Duodenal mucosa (tissue), 2 donors: ENCODE results near the gene FAM163A.
"Not testable (repeated sequence)": the region's sequence is repeated elsewhere in the genome, so short reads cannot be mapped to it uniquely, and the experiment has no call there.

Experiments
- H3K27ac ChIP-seq: one replicate; pipeline ENCODE4 v1.7.0; 2013; ENCODE audit warnings: low read depth, low read length
- H3K27me3 ChIP-seq, 2 donors: one replicate each; pipeline ENCODE4 v1.7.0; 2013; ENCODE audit warnings: low read length in 2 of 2, control low read depth in 1 of 2; ENCODE audit not compliant: insufficient read depth in 2 of 2, control insufficient read depth in 1 of 2
- H3K36me3 ChIP-seq, 2 donors: one replicate each; pipeline ENCODE4 v1.7.0; 2013; ENCODE audit warnings: low read length in 2 of 2, control low read depth in 1 of 2; ENCODE audit not compliant: insufficient read depth in 2 of 2, control insufficient read depth in 1 of 2
- H3K4me1 ChIP-seq, 2 donors: one replicate each; pipeline ENCODE4 v1.7.0; 2013; ENCODE audit warnings: low read length in 2 of 2, control low read depth in 1 of 2; ENCODE audit not compliant: insufficient read depth in 2 of 2, control insufficient read depth in 1 of 2
- H3K4me3 ChIP-seq, 2 donors: one replicate each; pipeline ENCODE4 v1.7.0; 2013; ENCODE audit warnings: low read length in 2 of 2, low read depth in 1 of 2
- H3K9ac ChIP-seq, 2 donors: one replicate each; pipeline ENCODE4 v1.7.0; 2013; ENCODE audit warnings: low read length in 2 of 2, low read depth in 1 of 2
- H3K9me3 ChIP-seq, 2 donors: one replicate each; pipeline ENCODE4 v1.7.0; 2013; ENCODE audit warnings: low read length in 2 of 2, control low read depth in 1 of 2; ENCODE audit not compliant: control insufficient read depth in 1 of 2

FAM163A gene

GRCh38 chr1:179803918-179804317 is 60.8 kb downstream of the FAM163A start:
- H3K9me3 ChIP-seq = no peaks in the 10 kb centered on the region
- H3K27ac ChIP-seq = no peak overlapping the region
- no peaks in the 10 kb centered on the region for H3K27me3 ChIP-seq
- H3K4me1 ChIP-seq = peaks cover 0 to 10% of the 10 kb centered on the region in 2 donors
- no peak overlapping the region for H3K9ac ChIP-seq
- H3K4me3 ChIP-seq = no peak overlapping the region
- H3K36me3 ChIP-seq = no peaks in the 10 kb centered on the region

- not testable (repeated sequence) for H3K9me3 ChIP-seq, H3K36me3 ChIP-seq, H3K27ac ChIP-seq
Measured at GRCh38 chr1:179804417-179804816, 61.3 kb downstream of the FAM163A start.

DNA sequence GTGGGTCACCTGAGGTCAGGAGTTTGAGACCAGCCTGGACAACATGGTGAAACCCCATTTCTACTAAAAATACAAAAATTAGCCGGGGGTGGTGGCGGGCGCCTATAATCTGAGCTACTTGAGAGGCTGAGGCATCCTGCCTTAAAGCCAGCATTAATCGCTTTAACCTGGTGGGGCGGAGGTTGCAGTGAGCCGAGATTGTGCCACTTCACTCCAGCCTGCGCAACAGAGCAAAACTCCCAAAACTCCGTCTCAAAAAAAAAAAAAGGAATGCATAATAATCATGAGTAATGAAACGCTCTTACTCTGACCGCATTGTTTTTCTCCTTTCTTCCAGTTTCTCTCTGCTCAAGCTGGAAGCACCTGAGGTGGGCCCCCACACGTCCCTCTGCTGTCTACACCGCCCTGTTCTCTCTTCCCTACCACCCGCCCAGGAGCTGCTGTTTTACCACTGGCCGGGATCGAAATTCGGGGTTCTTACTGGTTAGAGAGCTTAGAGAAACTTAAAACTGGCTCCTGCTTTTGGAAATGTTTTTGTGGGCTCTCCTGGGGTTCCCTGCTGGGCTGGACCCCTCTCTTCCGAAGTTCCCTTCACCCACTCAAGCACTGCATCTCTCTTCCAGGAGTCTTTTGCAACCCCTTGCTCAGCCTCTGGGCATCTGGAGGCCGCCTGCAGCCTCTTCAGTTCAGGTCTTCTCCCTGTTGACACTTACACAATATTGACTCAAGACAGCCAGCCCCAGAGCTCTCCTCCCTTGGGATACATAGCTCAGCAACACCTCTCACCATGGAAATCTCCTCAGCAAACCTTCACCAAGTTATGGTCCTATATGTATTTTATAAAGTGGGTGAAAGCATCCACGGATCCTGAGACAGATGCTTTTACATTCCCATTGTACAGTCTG is 62.5 kb downstream of the FAM163A start:
- Histone ChIP-seq H3K4me3 (no peak overlapping the region), H3K36me3 (no peaks in the 10 kb centered on the region), H3K4me1 (peaks cover 0 to 15% of the 10 kb centered on the region in 2 donors)

More at GRCh38 chr1:179804417-179804816, 61.3 kb downstream of the FAM163A start:
- not testable (repeated sequence) for H3K27me3 ChIP-seq, H3K4me1 ChIP-seq, H3K9ac ChIP-seq, H3K4me3 ChIP-seq

GRCh38 chr1:179806333-179806732 is 63.2 kb downstream of the FAM163A start:
- H3K4me3 ChIP-seq = no peak overlapping the region
- H3K27ac ChIP-seq = no peak overlapping the region
- no peaks in the 10 kb centered on the region for H3K36me3 ChIP-seq
- peaks cover 0 to 15% of the 10 kb centered on the region in 2 donors for H3K4me1 ChIP-seq
- H3K9ac ChIP-seq = no peak overlapping the region
- H3K27me3 ChIP-seq = peaks cover 0 to 4% of the 10 kb centered on the region in 2 donors
- no peaks in the 10 kb centered on the region for H3K9me3 ChIP-seq

More for the DNA sequence above, 62.5 kb downstream of the FAM163A start:
- Histone ChIP-seq H3K9me3 (no peaks in the 10 kb centered on the region), H3K27ac (no peak overlapping the region), H3K27me3 (peaks cover 0 to 4% of the 10 kb centered on the region in 2 donors), H3K9ac (no peak overlapping the region)

DNA sequence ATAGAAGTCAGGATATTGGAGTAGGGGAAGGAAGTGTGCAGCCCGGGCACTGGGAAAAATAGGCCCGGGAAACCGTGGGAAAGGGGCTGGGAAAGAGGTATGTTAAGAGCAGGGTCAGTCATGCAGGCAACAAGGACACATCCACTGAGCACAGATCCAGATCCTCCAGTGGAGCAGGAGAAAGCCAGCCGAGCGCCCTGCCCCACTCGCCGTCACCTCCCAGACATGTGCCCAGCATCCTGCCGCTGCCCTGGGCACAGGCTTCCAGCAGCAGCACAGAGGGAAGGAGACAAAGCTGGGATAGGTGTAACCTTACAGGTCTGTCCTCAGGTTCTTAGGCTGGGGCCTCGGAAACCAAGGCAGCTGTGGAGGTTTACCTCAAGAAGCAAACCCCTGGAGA is 64.2 kb downstream of the FAM163A start:
- Histone ChIP-seq H3K9ac (no peak overlapping the region), H3K9me3 (no peaks in the 10 kb centered on the region), H3K4me1 (peaks cover 3 to 15% of the 10 kb centered on the region in 2 donors), H3K27me3 (peaks cover 0 to 4% of the 10 kb centered on the region in 2 donors), H3K36me3 (no peaks in the 10 kb centered on the region), H3K4me3 (no peak overlapping the region), H3K27ac (no peak overlapping the region)

GRCh38 chr1:179807691-179808485 is 64.8 kb downstream of the FAM163A start:
- peaks cover 0 to 4% of the 10 kb centered on the region in 2 donors for H3K27me3 ChIP-seq
- H3K9ac ChIP-seq = no peak overlapping the region
- H3K9me3 ChIP-seq = no peaks in the 10 kb centered on the region
- no peak overlapping the region for H3K27ac ChIP-seq
- peaks cover 5 to 11% of the 10 kb centered on the region in 2 donors for H3K4me1 ChIP-seq
- H3K4me3 ChIP-seq = no peak overlapping the region
- H3K36me3 ChIP-seq = no peaks in the 10 kb centered on the region

- no peaks in the 10 kb centered on the region for H3K9me3 ChIP-seq
Measured at GRCh38 chr1:179808503-179808902, 65.4 kb downstream of the FAM163A start.

GRCh38 chr1:179809506-179810366 is 66.6 kb downstream of the FAM163A start:
- no peak overlapping the region for H3K9ac ChIP-seq
- H3K4me3 ChIP-seq = no peak overlapping the region
- H3K4me1 ChIP-seq = peaks cover 13 to 15% of the 10 kb centered on the region in 2 donors
- peaks cover 0 to 4% of the 10 kb centered on the region in 2 donors for H3K27me3 ChIP-seq
- no peaks in the 10 kb centered on the region for H3K36me3 ChIP-seq
- no peaks in the 10 kb centered on the region for H3K9me3 ChIP-seq
- H3K27ac ChIP-seq = no peak overlapping the region

More at GRCh38 chr1:179808503-179808902, 65.4 kb downstream of the FAM163A start:
- Histone ChIP-seq H3K27me3 (peaks cover 0 to 4% of the 10 kb centered on the region in 2 donors), H3K4me1 (peaks cover 5 to 10% of the 10 kb centered on the region in 2 donors), H3K9ac (no peak overlapping the region), H3K27ac (no peak overlapping the region), H3K4me3 (no peak overlapping the region), H3K36me3 (no peaks in the 10 kb centered on the region)

- Histone ChIP-seq H3K4me1 (peaks cover 19 to 21% of the 10 kb centered on the region in 2 donors), H3K36me3 (no peaks in the 10 kb centered on the region), H3K27me3 (peaks cover 0 to 4% of the 10 kb centered on the region in 2 donors), H3K9ac (no peak overlapping the region), H3K9me3 (no peaks in the 10 kb centered on the region), H3K4me3 (no peak overlapping the region), H3K27ac (no peak overlapping the region)
Measured at GRCh38 chr1:179810367-179810715, 67.2 kb downstream of the FAM163A start.
